HG03025 (cell line): ENCODE results near the gene DYNC1H1.
A peak's percentile ranks its signal among the peaks of the same experiment; 100 is the strongest.

Experiments
- ATAC-seq: cut with Tn5 transposase; IDR thresholded peaks from one replicate; pipeline ENCODE4 v1.9.1; 2021; ENCODE audit warnings: mild to moderate bottlenecking, moderate library complexity; ENCODE audit not compliant: unreplicated experiment, low FRiP score

The DYNC1H1 gene

GRCh38 chr14:101986953-101987352, 22.6 kb downstream of the DYNC1H1 start:
- no peak for ATAC-seq

GRCh38 chr14:101988377-101988776, 24.0 kb downstream of the DYNC1H1 start:
- no peak for ATAC-seq

GRCh38 chr14:101991352-101991751, 27.0 kb downstream of the DYNC1H1 start:
- no peak for ATAC-seq

GRCh38 chr14:101992708-101993107, 28.3 kb downstream of the DYNC1H1 start:
- peak; percentile 98 for ATAC-seq

GRCh38 chr14:101997429-101998336, 33.3 kb downstream of the DYNC1H1 start:
- no peak for ATAC-seq

GRCh38 chr14:102000902-102001301, 36.5 kb downstream of the DYNC1H1 start:
- no peak for ATAC-seq

- no peak for ATAC-seq
These were observed 41.0 kb downstream of the DYNC1H1 start for GRCh38 chr14:102005336-102005735.

GRCh38 chr14:102007916-102008418, 43.6 kb downstream of the DYNC1H1 start:
- no peak for ATAC-seq

GRCh38 chr14:102008891-102009290, 44.5 kb downstream of the DYNC1H1 start:
- ATAC-seq = no peak

- no peak for ATAC-seq
These were observed 47.3 kb downstream of the DYNC1H1 start for GRCh38 chr14:102011631-102012030.

- no peak for ATAC-seq
These were observed 48.0 kb downstream of the DYNC1H1 start for GRCh38 chr14:102012336-102012735.

GRCh38 chr14:102013669-102014200, 49.4 kb downstream of the DYNC1H1 start:
- ATAC-seq = no peak

- no peak for ATAC-seq
These were observed 50.8 kb downstream of the DYNC1H1 start for GRCh38 chr14:102015045-102015685.

GRCh38 chr14:102015771-102016170, 51.4 kb downstream of the DYNC1H1 start:
- no peak for ATAC-seq

- no peak for ATAC-seq
These were observed 52.2 kb downstream of the DYNC1H1 start for GRCh38 chr14:102016420-102017090.

GRCh38 chr14:102018251-102018650, 53.9 kb downstream of the DYNC1H1 start:
- ATAC-seq = no peak

GRCh38 chr14:102019006-102019540, 54.7 kb downstream of the DYNC1H1 start:
- ATAC-seq = no peak

GRCh38 chr14:102020058-102020971, 55.9 kb downstream of the DYNC1H1 start:
- no peak for ATAC-seq

- ATAC-seq = no peak
These were observed 62.6 kb downstream of the DYNC1H1 start for GRCh38 chr14:102026934-102027333.
